Measurements from ENCODE around the gene ASB1. TPM values are rescaled to one million over a fixed set of nuclear protein-coding genes. Genes with fewer than 3 reads are reported as not detected.

Gene ASB1
- total and polyA plus RNA-seq, 2 of the 13 experiments (the other 11 are each of a cell fraction or from before 2014, with no cell fraction given), result 48.6 to 49.2 TPM

- TF ChIP-seq, protein P1, sequence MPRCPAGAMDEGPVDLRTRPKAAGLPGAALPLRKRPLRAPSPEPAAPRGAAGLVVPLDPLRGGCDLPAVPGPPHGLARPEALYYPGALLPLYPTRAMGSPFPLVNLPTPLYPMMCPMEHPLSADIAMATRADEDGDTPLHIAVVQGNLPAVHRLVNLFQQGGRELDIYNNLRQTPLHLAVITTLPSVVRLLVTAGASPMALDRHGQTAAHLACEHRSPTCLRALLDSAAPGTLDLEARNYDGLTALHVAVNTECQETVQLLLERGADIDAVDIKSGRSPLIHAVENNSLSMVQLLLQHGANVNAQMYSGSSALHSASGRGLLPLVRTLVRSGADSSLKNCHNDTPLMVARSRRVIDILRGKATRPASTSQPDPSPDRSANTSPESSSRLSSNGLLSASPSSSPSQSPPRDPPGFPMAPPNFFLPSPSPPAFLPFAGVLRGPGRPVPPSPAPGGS (CRISPR knock-in tag; IDR thresholded peaks at IDR 0.05), result peak; percentile 76
- TF ChIP-seq, protein P2, sequence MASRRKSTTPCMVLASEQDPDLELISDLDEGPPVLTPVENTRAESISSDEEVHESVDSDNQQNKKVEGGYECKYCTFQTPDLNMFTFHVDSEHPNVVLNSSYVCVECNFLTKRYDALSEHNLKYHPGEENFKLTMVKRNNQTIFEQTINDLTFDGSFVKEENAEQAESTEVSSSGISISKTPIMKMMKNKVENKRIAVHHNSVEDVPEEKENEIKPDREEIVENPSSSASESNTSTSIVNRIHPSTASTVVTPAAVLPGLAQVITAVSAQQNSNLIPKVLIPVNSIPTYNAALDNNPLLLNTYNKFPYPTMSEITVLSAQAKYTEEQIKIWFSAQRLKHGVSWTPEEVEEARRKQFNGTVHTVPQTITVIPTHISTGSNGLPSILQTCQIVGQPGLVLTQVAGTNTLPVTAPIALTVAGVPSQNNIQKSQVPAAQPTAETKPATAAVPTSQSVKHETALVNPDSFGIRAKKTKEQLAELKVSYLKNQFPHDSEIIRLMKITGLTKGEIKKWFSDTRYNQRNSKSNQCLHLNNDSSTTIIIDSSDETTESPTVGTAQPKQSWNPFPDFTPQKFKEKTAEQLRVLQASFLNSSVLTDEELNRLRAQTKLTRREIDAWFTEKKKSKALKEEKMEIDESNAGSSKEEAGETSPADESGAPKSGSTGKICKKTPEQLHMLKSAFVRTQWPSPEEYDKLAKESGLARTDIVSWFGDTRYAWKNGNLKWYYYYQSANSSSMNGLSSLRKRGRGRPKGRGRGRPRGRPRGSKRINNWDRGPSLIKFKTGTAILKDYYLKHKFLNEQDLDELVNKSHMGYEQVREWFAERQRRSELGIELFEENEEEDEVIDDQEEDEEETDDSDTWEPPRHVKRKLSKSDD (CRISPR knock-in tag; IDR thresholded peaks at IDR 0.05; ENCODE audit: low read depth), result peak; percentile 10; the same call in 1 of the 2 replicates
- TF ChIP-seq ZNF263 (CRISPR knock-in tag; IDR thresholded peaks at IDR 0.05) (no peak; the same call in 1 of the 2 replicates), HOXA5 (CRISPR knock-in tag; IDR thresholded peaks at IDR 0.05) (0 out of 2 replicates have a peak, but pooled peaks have one; percentile 65), SATB2 (CRISPR knock-in tag; IDR thresholded peaks at IDR 0.05) (peak; percentile 85; the same call in 1 of the 2 replicates), ZFP36 (IDR thresholded peaks at IDR 0.05; ENCODE audit: borderline replicate concordance, low read depth, low read length, partially characterized antibody) (no peak), TBX3 (IDR thresholded peaks at IDR 0.05; ENCODE audit: borderline replicate concordance) (0 out of 2 replicates have a peak, but pooled peaks have one; percentile 11), ZNF281 (CRISPR knock-in tag; IDR thresholded peaks at IDR 0.05; ENCODE audit: borderline replicate concordance) (peak; percentile 66; the same call in 1 of the 2 replicates)
- TF ChIP-seq, protein P3, sequence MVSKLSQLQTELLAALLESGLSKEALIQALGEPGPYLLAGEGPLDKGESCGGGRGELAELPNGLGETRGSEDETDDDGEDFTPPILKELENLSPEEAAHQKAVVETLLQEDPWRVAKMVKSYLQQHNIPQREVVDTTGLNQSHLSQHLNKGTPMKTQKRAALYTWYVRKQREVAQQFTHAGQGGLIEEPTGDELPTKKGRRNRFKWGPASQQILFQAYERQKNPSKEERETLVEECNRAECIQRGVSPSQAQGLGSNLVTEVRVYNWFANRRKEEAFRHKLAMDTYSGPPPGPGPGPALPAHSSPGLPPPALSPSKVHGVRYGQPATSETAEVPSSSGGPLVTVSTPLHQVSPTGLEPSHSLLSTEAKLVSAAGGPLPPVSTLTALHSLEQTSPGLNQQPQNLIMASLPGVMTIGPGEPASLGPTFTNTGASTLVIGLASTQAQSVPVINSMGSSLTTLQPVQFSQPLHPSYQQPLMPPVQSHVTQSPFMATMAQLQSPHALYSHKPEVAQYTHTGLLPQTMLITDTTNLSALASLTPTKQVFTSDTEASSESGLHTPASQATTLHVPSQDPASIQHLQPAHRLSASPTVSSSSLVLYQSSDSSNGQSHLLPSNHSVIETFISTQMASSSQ (IDR thresholded peaks at IDR 0.05; ENCODE audit: low read depth), result no peak
- TF ChIP-seq, protein P3 (CRISPR knock-in tag; IDR thresholded peaks at IDR 0.05; ENCODE audit: borderline replicate concordance), result peak; percentile 65; the same call in 1 of the 2 replicates
Measured at GRCh38 chr2:238426568-238427434, at the start of gene ASB1 (continued).

Measured in HepG2 (cell line).